Ovary (tissue), 3 donors: Measurements from ENCODE around the gene TTLL11.

Experiments used
- CTCF ChIP-seq, 3 donors: fragments of 450-650 bp in 2 of 3; fragments of 200-600 bp in 1 of 3; IDR thresholded peaks; one replicate each; pipeline versions ENCODE4 v1.5.1 to v1.8.0; 2016 to 2022; ENCODE audit warnings: antibody characterized with exemption in 3 of 3, mild to moderate bottlenecking in 1 of 3
- EP300 ChIP-seq: sonication (generic); formaldehyde crosslinking; IDR thresholded peaks from one replicate; pipeline ENCODE4 v1.6.1; 2017; ENCODE audit warnings: antibody characterized with exemption
- POLR2A ChIP-seq: fragments of 450-650 bp; IDR thresholded peaks from one replicate; pipeline ENCODE4 v1.6.1; 2017; ENCODE audit warnings: antibody characterized with exemption, mild to moderate bottlenecking, moderate library complexity
- donor health status: DM: no; HTN: no; CAD: no.

DNA sequence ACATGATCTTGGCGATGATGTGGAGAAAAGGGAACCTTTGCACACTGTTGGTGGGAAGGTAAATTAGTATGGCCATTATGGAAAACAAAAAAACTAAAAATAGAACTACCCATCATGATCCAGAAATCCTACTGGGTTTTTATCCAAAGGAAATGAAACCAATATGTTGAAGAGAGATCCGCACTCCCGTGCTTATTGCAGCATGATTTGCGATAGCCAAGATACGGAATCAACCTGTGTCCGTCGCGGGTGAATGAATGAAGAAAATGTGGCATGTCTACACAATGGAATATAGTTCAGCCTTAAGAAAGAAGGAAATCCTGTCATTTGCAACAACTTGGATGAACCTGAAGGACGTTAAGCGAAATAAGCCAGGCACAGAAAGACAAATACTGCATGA is 84.5 kb downstream of the TTLL11 start:
- no peak for TF ChIP-seq CTCF (IDR thresholded peaks at IDR 0.05)
- no peak for TF ChIP-seq POLR2A
- no peak for TF ChIP-seq EP300
